HepG2 (cell line): ENCODE data around the gene CST11. TPM values are rescaled to one million over a fixed set of nuclear protein-coding genes. Genes with fewer than 3 reads are reported as not detected.

Experiments used
- ATF1 ChIP-seq: IDR thresholded peaks from 2 replicates; pipeline ENCODE4 v1.6.1; 2016; ENCODE audit warnings: mild to moderate bottlenecking, control low read depth
- CREM ChIP-seq, 2 experiments: sonication (generic) in 1 of 2; formaldehyde crosslinking in 1 of 2; IDR thresholded peaks; 2 replicates each; pipeline versions ENCODE4 v1.4.0 to v1.6.1; 2016 to 2020; ENCODE audit warnings: antibody characterized with exemption in 1 of 2, mild to moderate bottlenecking in 1 of 2, missing genetic modification reagents in 1 of 2
- E2F1 ChIP-seq: sonication (generic); formaldehyde crosslinking; IDR thresholded peaks from 2 replicates; pipeline ENCODE4 v1.5.0; 2020; ENCODE audit warnings: missing genetic modification reagents
- EHMT2 ChIP-seq: fragments of 200-600 bp; sonication (generic); IDR thresholded peaks from 2 replicates; pipeline ENCODE4 v1.7.0; 2017; ENCODE audit warnings: antibody characterized with exemption, low read depth, low read length, borderline replicate concordance
- HOMEZ ChIP-seq: IDR thresholded peaks from 2 replicates; pipeline ENCODE4 v1.6.1; 2016; ENCODE audit warnings: low read depth
- JUND ChIP-seq: sonication (generic); formaldehyde crosslinking; IDR thresholded peaks from 2 replicates; pipeline ENCODE4 v1.8.0; 2022; ENCODE audit warnings: mild to moderate bottlenecking, missing genetic modification reagents
- KLF13 ChIP-seq: sonication (generic); formaldehyde crosslinking; IDR thresholded peaks from 2 replicates; pipeline ENCODE4 v1.4.0; 2020; ENCODE audit warnings: mild to moderate bottlenecking, missing genetic modification reagents
- MATR3 ChIP-seq: sonication (generic); formaldehyde crosslinking; IDR thresholded peaks from 2 replicates; pipeline ENCODE4 v1.4.0; 2020; ENCODE audit warnings: missing genetic modification reagents
- NFYC ChIP-seq: IDR thresholded peaks from 2 replicates; pipeline ENCODE4 v1.6.1; 2016; ENCODE audit warnings: missing genetic modification reagents, missing compliant biosample characterization
- ZBTB21 ChIP-seq: sonication (generic); formaldehyde crosslinking; IDR thresholded peaks from 2 replicates; pipeline ENCODE4 v1.4.0; 2020; ENCODE audit warnings: missing genetic modification reagents
- ZNF207 ChIP-seq: fragments of 450-650 bp; IDR thresholded peaks from 2 replicates; pipeline ENCODE4 v1.6.1; 2016; ENCODE audit warnings: antibody characterized with exemption, borderline replicate concordance
- ZNF318 ChIP-seq: sonication (generic); formaldehyde crosslinking; IDR thresholded peaks from 2 replicates; pipeline ENCODE4 v1.4.0; 2020; ENCODE audit warnings: mild to moderate bottlenecking, missing genetic modification reagents
- ZNF331 ChIP-seq: sonication (generic); formaldehyde crosslinking; IDR thresholded peaks from 2 replicates; pipeline ENCODE4 v1.4.0; 2020; ENCODE audit warnings: missing genetic modification reagents
- ZNF567 ChIP-seq: sonication (generic); formaldehyde crosslinking; IDR thresholded peaks from 2 replicates; pipeline ENCODE4 v1.8.1; 2023; ENCODE audit warnings: mild to moderate bottlenecking, missing genetic modification reagents, borderline replicate concordance
- ZNF619 ChIP-seq: sonication (generic); formaldehyde crosslinking; IDR thresholded peaks from 2 replicates; pipeline ENCODE4 v1.4.0; 2020; ENCODE audit warnings: mild to moderate bottlenecking, missing genetic modification reagents
- ZNF644 ChIP-seq: IDR thresholded peaks from 2 replicates; pipeline ENCODE4 v1.6.1; 2016; ENCODE audit warnings: low read depth
- ZNF850 ChIP-seq: sonication (generic); formaldehyde crosslinking; conservative IDR thresholded peaks from 2 replicates; pipeline ENCODE4 v1.9.0; 2021; ENCODE audit warnings: mild to moderate bottlenecking, missing genetic modification reagents
- ZNF879 ChIP-seq: sonication (generic); formaldehyde crosslinking; IDR thresholded peaks from 2 replicates; pipeline ENCODE4 v1.8.1; 2023; ENCODE audit warnings: missing genetic modification reagents
- ZNF891 ChIP-seq: sonication (generic); formaldehyde crosslinking; IDR thresholded peaks from 2 replicates; pipeline ENCODE4 v1.5.0; 2020; ENCODE audit warnings: mild to moderate bottlenecking, missing genetic modification reagents
- polyA plus RNA-seq, 8 experiments: library from polyadenylated mRNA; depleted of rRNA in 3 of 8; stranded (reverse) in 7 of 8; unstranded in 1 of 8; fragments of >200 nt; fragmentation: Illumina TruSeq in 4 of 8; extraction: Trizol in 4 of 8; gene quantifications; 2 replicates each; pipeline versions ENCODE4 v1.2.1 to v1.2.3, GENCODE V29; 2011 to 2016; ENCODE audit warnings: low read depth in 4 of 8, missing spikeins in 1 of 8, mixed read lengths in 1 of 8; ENCODE audit not compliant: insufficient read depth in 1 of 8
- total RNA-seq, 5 experiments: library from RNA; depleted of rRNA; stranded (reverse); fragments of >200 nt; fragmentation: Illumina TruSeq; extraction: Trizol; gene quantifications; 2 replicates each; pipeline ENCODE4 v1.2.3, GENCODE V29; 2016; ENCODE audit warnings: low read depth in 1 of 5

The CST11 gene
- total and polyA plus RNA-seq, 2 of the 13 experiments (the other 11 are each of a cell fraction or from before 2014, with no cell fraction given), result not detected

- no peak; the same call in 1 of the 2 replicates for TF ChIP-seq ZNF318
- TF ChIP-seq KLF13 (CRISPR knock-in tag), result no peak
- TF ChIP-seq NFYC, result peak; percentile 50
- TF ChIP-seq ZNF850 (CRISPR knock-in tag), result no peak
- no peak; the same call in 1 of the 2 replicates for TF ChIP-seq ZBTB21 (CRISPR knock-in tag)
- TF ChIP-seq E2F1 (CRISPR knock-in tag), result no peak; the same call in 1 of the 2 replicates
- TF ChIP-seq ZNF879 (CRISPR knock-in tag), result no peak
- TF ChIP-seq ZNF207, result no peak
- no peak for TF ChIP-seq ZNF644 (CRISPR knock-in tag)
- TF ChIP-seq CREM (IDR thresholded peaks at IDR 0.05), result peak; percentile 85
- no peak for TF ChIP-seq CREM (CRISPR knock-in tag; IDR thresholded peaks at IDR 0.05)
- peak; percentile 51; the same call in 1 of the 2 replicates for TF ChIP-seq HOMEZ (CRISPR knock-in tag)
- TF ChIP-seq ZNF619, result peak; percentile 71; the same call in 1 of the 2 replicates
- peak; percentile 89 for TF ChIP-seq ZNF331 (CRISPR knock-in tag)
- TF ChIP-seq ZNF567 (CRISPR knock-in tag), result peak; percentile 82
- peak; percentile 64 for TF ChIP-seq ATF1 (CRISPR knock-in tag)
- no peak for TF ChIP-seq EHMT2
- TF ChIP-seq JUND (CRISPR knock-in tag), result no peak
- TF ChIP-seq ZNF891 (CRISPR knock-in tag), result no peak
- 0 out of 2 replicates have a peak, but pooled peaks have one; percentile 80 for TF ChIP-seq MATR3 (CRISPR knock-in tag)
Observed at GRCh38 chr20:23420943-23421931, 31.4 kb downstream of the CST11 start, which contains the start of gene NAPB (continued).
